Upper lobe of left lung (tissue), 4 donors: ENCODE data around the gene BACE2.

ENCODE experiments used
- CTCF ChIP-seq, 6 experiments: fragments of 450-650 bp in 4 of 6; fragments of 200-600 bp in 2 of 6; sonication (generic) in 2 of 6; IDR thresholded peaks; one replicate each; pipeline ENCODE4 v1.5.1; 2016 to 2019; ENCODE audit warnings: antibody characterized with exemption in 6 of 6
- EP300 ChIP-seq, 4 donors: sonication (generic); formaldehyde crosslinking; IDR thresholded peaks; one replicate each; pipeline ENCODE4 v1.5.1; 2017; ENCODE audit warnings: antibody characterized with exemption in 4 of 4, control low read depth in 2 of 4
- POLR2A ChIP-seq, 4 donors: fragments of 450-650 bp; IDR thresholded peaks; one replicate each; pipeline ENCODE4 v1.5.1; 2016 to 2017; ENCODE audit warnings: antibody characterized with exemption in 4 of 4, mild to moderate bottlenecking in 2 of 4
- POLR2AphosphoS5 ChIP-seq, 2 donors: sonication (generic); formaldehyde crosslinking; IDR thresholded peaks; one replicate each; pipeline ENCODE4 v1.5.1; 2017; ENCODE audit warnings: antibody characterized with exemption in 2 of 2

GRCh38 chr21:41124641-41125201, 43.2 kb upstream of the BACE2 start:
- TF ChIP-seq CTCF (IDR thresholded peaks at IDR 0.05) (no peak), EP300 (IDR thresholded peaks at IDR 0.05) (no peak), POLR2A (IDR thresholded peaks at IDR 0.05) (no peak), POLR2AphosphoS5 (IDR thresholded peaks at IDR 0.05) (no peak)
